Measurements from ENCODE around the gene PTDSS2. TPM values are rescaled to one million over a fixed set of nuclear protein-coding genes. Genes with fewer than 3 reads are reported as not detected.
"Not testable (repeated sequence)": the region's sequence is repeated elsewhere in the genome, so short reads cannot be mapped to it uniquely, and the experiment has no call there.

PTDSS2 gene
- total RNA-seq, 1 donor from 2014 or later, result 55.3 TPM

DNA sequence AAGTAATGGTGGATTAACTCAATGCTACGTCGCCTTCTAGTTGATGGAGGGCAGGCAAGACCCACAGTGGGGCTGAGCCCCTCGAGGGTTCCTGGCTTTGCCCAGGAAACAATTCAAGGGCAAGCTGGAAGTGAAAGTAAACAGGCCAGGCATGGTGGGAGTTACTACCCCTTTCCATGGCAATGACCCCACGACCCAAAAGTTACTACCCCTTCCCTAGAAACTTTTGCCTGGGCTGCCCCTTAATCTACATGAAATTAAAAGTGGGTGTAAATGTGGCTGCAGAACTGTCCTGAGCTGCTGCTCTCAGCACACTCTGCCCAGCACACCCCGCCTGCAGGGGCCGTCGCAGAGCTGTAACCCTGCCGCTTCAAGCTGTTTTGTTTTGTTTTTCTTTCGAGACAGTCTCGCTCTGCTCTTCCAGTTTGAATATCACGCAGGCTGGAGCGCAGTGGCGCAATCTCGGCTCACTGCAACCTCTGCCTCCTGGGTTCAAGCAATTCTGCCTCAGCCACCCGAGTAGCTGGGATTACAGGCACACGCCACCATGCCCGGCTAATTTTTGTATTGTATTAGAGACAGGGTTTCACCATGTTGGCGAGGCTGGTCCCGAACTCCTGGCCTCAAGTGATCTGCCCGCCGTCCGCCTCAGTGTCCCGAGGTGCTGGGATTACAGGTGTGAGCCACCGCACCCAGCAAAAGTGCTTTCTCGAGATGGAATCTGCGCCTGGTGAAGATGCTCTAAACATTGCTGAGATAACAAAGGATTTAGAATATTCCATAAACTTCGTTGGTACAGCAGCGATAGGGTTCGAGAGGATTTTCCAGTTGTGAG, 62.9 kb downstream of the PTDSS2 start:
- no peak overlapping the region for H3K4me3 Mint-ChIP-seq (ENCODE audit: unreplicated experiment)
- no peak overlapping the region for H3K27ac Mint-ChIP-seq (ENCODE audit: unreplicated experiment)
- H3K4me1 Mint-ChIP-seq (ENCODE audit: unreplicated experiment), result peaks cover 4% of the 10 kb centered on the region
- no peaks in the 10 kb centered on the region for H3K9me3 Mint-ChIP-seq (ENCODE audit: unreplicated experiment)
- H3K27me3 Mint-ChIP-seq (ENCODE audit: unreplicated experiment), result no peaks in the 10 kb centered on the region
- peaks cover 27% of the 10 kb centered on the region for H3K36me3 Mint-ChIP-seq (ENCODE audit: unreplicated experiment)
- no peak for DNase-seq (ENCODE audit: extremely low spot score, unreplicated experiment)
- TF ChIP-seq, protein P1, sequence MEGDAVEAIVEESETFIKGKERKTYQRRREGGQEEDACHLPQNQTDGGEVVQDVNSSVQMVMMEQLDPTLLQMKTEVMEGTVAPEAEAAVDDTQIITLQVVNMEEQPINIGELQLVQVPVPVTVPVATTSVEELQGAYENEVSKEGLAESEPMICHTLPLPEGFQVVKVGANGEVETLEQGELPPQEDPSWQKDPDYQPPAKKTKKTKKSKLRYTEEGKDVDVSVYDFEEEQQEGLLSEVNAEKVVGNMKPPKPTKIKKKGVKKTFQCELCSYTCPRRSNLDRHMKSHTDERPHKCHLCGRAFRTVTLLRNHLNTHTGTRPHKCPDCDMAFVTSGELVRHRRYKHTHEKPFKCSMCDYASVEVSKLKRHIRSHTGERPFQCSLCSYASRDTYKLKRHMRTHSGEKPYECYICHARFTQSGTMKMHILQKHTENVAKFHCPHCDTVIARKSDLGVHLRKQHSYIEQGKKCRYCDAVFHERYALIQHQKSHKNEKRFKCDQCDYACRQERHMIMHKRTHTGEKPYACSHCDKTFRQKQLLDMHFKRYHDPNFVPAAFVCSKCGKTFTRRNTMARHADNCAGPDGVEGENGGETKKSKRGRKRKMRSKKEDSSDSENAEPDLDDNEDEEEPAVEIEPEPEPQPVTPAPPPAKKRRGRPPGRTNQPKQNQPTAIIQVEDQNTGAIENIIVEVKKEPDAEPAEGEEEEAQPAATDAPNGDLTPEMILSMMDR (IDR thresholded peaks at IDR 0.05), result no peak

DNA sequence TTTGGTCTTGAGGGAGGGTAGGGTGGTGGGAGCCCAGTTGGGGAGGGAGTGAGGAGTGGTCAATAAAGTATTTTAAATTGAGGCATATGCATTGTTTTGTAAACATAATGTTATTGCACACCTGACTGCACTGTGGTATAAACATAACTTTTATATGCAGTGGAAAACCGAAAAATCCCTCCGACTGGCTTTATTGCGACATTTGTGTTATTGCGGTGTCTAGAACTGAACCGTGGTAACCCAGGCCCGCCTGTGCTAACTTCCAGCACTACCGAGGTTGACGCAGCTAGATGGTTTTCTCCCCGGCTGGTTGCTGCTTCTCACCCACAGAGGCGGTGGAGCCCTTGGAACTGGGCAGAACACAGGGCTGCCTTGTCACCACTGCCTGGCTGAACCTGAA, 64.5 kb downstream of the PTDSS2 start:
- TF ChIP-seq, protein P1 (IDR thresholded peaks at IDR 0.05), result no peak
- Mint-ChIP-seq H3K4me3 (ENCODE audit: unreplicated experiment) (no peak overlapping the region), H3K9me3 (ENCODE audit: unreplicated experiment) (no peaks in the 10 kb centered on the region)

DNA sequence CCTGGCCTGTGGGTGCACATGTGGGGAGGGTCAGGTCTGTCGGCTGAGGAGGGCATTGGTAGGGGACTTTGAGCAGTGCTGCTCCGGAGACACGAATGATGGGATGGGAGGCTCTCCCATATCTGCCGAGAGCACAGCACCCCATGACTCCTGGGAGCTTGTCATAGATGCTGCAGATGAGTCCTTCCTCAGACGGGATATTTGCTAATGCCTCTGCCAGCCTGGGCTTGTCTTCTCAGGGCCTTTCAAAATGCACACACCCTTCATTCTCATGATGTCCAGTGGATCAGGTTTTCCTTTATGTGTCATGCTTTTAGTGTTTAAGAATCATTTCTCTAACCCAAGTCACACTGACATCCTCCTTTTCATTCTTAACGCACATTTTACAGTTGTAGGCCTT, 65.1 kb downstream of the PTDSS2 start:
- peaks cover 21% of the 10 kb centered on the region for H3K36me3 Mint-ChIP-seq (ENCODE audit: unreplicated experiment)
- TF ChIP-seq, protein P1 (IDR thresholded peaks at IDR 0.05), result no peak
- H3K9me3 Mint-ChIP-seq (ENCODE audit: unreplicated experiment), result no peaks in the 10 kb centered on the region
- no peak overlapping the region for H3K27ac Mint-ChIP-seq (ENCODE audit: unreplicated experiment)
- H3K27me3 Mint-ChIP-seq (ENCODE audit: unreplicated experiment), result no peaks in the 10 kb centered on the region
- H3K4me3 Mint-ChIP-seq (ENCODE audit: unreplicated experiment), result no peak overlapping the region
- DNase-seq (ENCODE audit: extremely low spot score, unreplicated experiment), result no peak
- H3K4me1 Mint-ChIP-seq (ENCODE audit: unreplicated experiment), result peaks cover 2% of the 10 kb centered on the region

More for the DNA sequence above, 64.5 kb downstream of the PTDSS2 start:
- H3K4me1 Mint-ChIP-seq (ENCODE audit: unreplicated experiment), result peaks cover 2% of the 10 kb centered on the region
- peaks cover 27% of the 10 kb centered on the region for H3K36me3 Mint-ChIP-seq (ENCODE audit: unreplicated experiment)
- H3K27me3 Mint-ChIP-seq (ENCODE audit: unreplicated experiment), result no peaks in the 10 kb centered on the region
- no peak overlapping the region for H3K27ac Mint-ChIP-seq (ENCODE audit: unreplicated experiment)
- no peak for DNase-seq (ENCODE audit: extremely low spot score, unreplicated experiment)

DNA sequence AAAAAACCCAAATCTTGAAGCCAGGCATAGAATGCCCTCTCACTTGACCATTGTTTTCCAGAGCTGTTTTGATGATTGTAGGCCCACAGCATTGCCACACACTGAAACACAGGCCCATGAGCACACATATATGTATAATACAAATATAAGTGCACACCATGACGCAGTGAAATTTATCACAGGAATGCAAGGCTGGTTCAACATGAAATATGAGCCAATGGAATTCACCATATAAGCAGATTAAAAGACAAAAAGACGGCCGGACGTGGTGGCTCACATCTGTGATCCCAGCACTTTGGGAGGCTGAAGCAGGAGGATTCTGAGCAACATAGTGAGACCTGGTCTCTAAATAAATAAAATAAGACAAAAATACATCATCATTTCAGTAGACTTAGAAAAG, 66.3 kb downstream of the PTDSS2 start:
- TF ChIP-seq, protein P1 (IDR thresholded peaks at IDR 0.05), result no peak
- Mint-ChIP-seq H3K4me3 (ENCODE audit: unreplicated experiment) (no peak overlapping the region), H3K36me3 (ENCODE audit: unreplicated experiment) (peaks cover 21% of the 10 kb centered on the region), H3K27ac (ENCODE audit: unreplicated experiment) (no peak overlapping the region), H3K27me3 (ENCODE audit: unreplicated experiment) (no peaks in the 10 kb centered on the region), H3K9me3 (ENCODE audit: unreplicated experiment) (no peaks in the 10 kb centered on the region), H3K4me1 (ENCODE audit: unreplicated experiment) (peaks cover 2% of the 10 kb centered on the region)
- DNase-seq (ENCODE audit: extremely low spot score, unreplicated experiment), result no peak

DNA sequence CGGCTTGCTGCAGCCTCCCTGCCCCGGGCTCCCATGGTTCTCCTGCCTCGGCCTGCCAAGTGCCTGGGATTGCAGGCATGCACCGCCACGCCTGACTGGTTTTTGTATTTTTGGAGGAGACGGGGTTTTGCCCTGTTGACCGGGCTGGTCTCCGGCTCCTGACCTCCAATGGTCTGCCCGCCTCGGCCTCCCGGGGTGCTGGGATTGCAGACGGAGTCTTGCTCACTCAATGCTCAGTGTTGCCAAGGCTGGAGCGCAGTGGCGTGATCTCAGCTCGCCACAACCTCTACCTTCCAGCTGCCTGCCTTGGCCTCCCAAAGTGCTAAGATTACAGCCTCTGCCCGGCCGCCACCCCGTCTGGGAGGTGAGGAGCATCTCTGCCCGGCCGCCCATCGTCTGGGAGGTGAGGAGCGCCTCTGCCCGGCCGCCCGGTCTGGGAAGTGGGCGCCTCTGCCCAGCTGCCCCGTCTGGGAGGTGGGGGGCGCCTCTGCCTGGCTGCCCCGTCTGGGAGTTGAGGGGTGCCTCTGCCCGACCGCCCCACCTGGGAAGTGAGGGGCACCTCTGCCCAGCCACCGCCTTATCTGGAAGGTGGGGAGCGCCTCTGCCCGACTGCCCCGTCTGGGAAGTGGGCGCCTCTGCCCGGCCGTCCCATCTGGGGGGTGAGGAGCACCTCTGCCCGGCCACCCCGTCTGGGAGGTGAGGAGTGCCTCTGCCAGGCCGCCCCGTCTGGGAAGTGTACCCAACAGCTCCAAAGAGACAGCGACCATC, 67.0 kb downstream of the PTDSS2 start:
- not testable (repeated sequence) for H3K9me3 Mint-ChIP-seq (ENCODE audit: unreplicated experiment); H3K4me1 Mint-ChIP-seq (ENCODE audit: unreplicated experiment); H3K27me3 Mint-ChIP-seq (ENCODE audit: unreplicated experiment); H3K4me3 Mint-ChIP-seq (ENCODE audit: unreplicated experiment); H3K27ac Mint-ChIP-seq (ENCODE audit: unreplicated experiment)
- H3K36me3 Mint-ChIP-seq (ENCODE audit: unreplicated experiment), result peaks cover 19% of the 10 kb centered on the region
- DNase-seq (ENCODE audit: extremely low spot score, unreplicated experiment), result peak; percentile 83

Data from osteocyte (in vitro differentiated cells).